ENCODE measurements around the gene TEX52. TPM values are rescaled to one million over a fixed set of nuclear protein-coding genes. Genes with fewer than 3 reads are reported as not detected.

Gene TEX52
- total and polyA plus RNA-seq, 10 of the 15 experiments (the other 5 are each of a cell fraction or from before 2014, with no cell fraction given): 0.23 TPM; not detected in 9

GRCh38 chr12:2801044-2801783, 55.6 kb downstream of the TEX52 start:
- intact Hi-C loops (cut with micrococcal nuclease; ENCODE audit: unreplicated experiment): no loop called here
- no TSS peak for BruUV-seq (replicated peaks)
- no peak for TF ChIP-seq ZNF217 (IDR thresholded peaks at IDR 0.05)
- no peak for TF ChIP-seq TARDBP (IDR thresholded peaks at IDR 0.05; ENCODE audit: borderline replicate concordance)
- TF ChIP-seq REST (IDR thresholded peaks at IDR 0.05; ENCODE audit: low read depth, low read length): no peak
- TF ChIP-seq STAT1 (conservative IDR thresholded peaks at IDR 0.05): no peak
- ChIA-PET RAD21 (ENCODE audit: unreplicated experiment) (interaction anchor here (1.2 kb wide), 1 partner anchor 16 kb away, joined by 3 read pairs; no protein-coding TSS in a partner anchor), SMC1A (ENCODE audit: uncharacterized antibody, unreplicated experiment) (no interaction called here), CTCF (interaction anchor here (1.7 kb wide), 1 partner anchor 9 kb away, joined by 4 read pairs; no protein-coding TSS in a partner anchor), POLR2A (interaction anchor here (0.6 kb wide), 1 partner anchor 72 kb away, joined by 3 read pairs; no protein-coding TSS in a partner anchor)
- Histone ChIP-seq H3K4me1 (ENCODE audit: control insufficient read depth, insufficient read depth, low read length) (peaks cover 14% of the 10 kb centered on the region), H3K4me2 (ENCODE audit: control insufficient read depth, insufficient read depth) (no peak overlapping the region), H3K36me3 (ENCODE audit: control insufficient read depth in 2 of 2, insufficient read depth in 2 of 2, low read length in 1 of 2) (peaks cover 27 to 37% of the 10 kb centered on the region in 2 experiments), H3K79me2 (ENCODE audit: control insufficient read depth, insufficient read depth, low read length) (peaks cover 17% of the 10 kb centered on the region), H3K27me3 (replicated peaks in 1 of 2; ENCODE audit: control insufficient read depth in 2 of 2, insufficient read depth in 2 of 2, low read length in 1 of 2) (no peaks in the 10 kb centered on the region), H3K9me3 (replicated peaks; ENCODE audit: control insufficient read depth, insufficient read depth, low read length) (no peaks in the 10 kb centered on the region), H3K4me3 (no peak overlapping the region), H3K9ac (ENCODE audit: control insufficient read depth, insufficient read depth, low read length) (no peak overlapping the region), H4K20me1 (ENCODE audit: control insufficient read depth, insufficient read depth) (no peaks in the 10 kb centered on the region; the same call in 1 of the 2 replicates), H2AFZ (ENCODE audit: control insufficient read depth, low read depth, low read length) (no peak overlapping the region), H3K27ac (ENCODE audit: control insufficient read depth, insufficient read depth) (no peak overlapping the region)
- ATAC-seq: no peak
- in situ Hi-C loops (cut with MboI): no loop called here
- WGBS (ENCODE audit: insufficient coverage, insufficient replicate concordance, low lambda C conversion rate, missing lambda C conversion rate): 95% methylated on average over 16 of the region's 16 CpGs
- no peak for DNase-seq (ENCODE audit: low read depth, low spot score)
- no peak for FAIRE-seq
